T-helper 17 cell (primary cell): ENCODE data around the gene PDHX. TPM values are rescaled to one million over a fixed set of nuclear protein-coding genes. Genes with fewer than 3 reads are reported as not detected.
A peak's percentile ranks its signal among the peaks of the same experiment; 100 is the strongest.
"Not testable (repeated sequence)": the region's sequence is repeated elsewhere in the genome, so short reads cannot be mapped to it uniquely, and the experiment has no call there.

Experiments used
- ATAC-seq: fragments of 150-1000 bp; cut with Tn5 transposase; 2 replicates; pipeline ENCODE4 v1.10.0; 2021; ENCODE audit warnings: mild to moderate bottlenecking, moderate library complexity
- DNase-seq, 3 donors: peaks; one replicate each; pipeline versions ENCODE4 v3.0.0 to v3.0.0-alpha.2; 2020 to 2021
- H3K9me3 ChIP-seq: one replicate; pipeline ENCODE4 v1.7.0; 2013; ENCODE audit warnings: low read length, mild to moderate bottlenecking; ENCODE audit not compliant: control insufficient read depth, poor library complexity, severe bottlenecking
- H3K27ac Mint-ChIP-seq: one replicate; pipeline ENCODE4 v1.8.0; 2022; ENCODE audit warnings: mild to moderate bottlenecking, moderate library complexity, mixed read lengths
- H3K27me3 Mint-ChIP-seq: one replicate; pipeline ENCODE4 v1.8.0; 2022; ENCODE audit warnings: mixed read lengths
- H3K36me3 Mint-ChIP-seq: one replicate; pipeline ENCODE4 v1.8.0; 2022; ENCODE audit warnings: low read depth, mixed read lengths
- H3K4me1 Mint-ChIP-seq: one replicate; pipeline ENCODE4 v1.8.0; 2022; ENCODE audit warnings: mild to moderate bottlenecking, mixed read lengths
- H3K4me3 Mint-ChIP-seq: one replicate; pipeline ENCODE4 v1.8.0; 2022; ENCODE audit warnings: mild to moderate bottlenecking, moderate library complexity, mixed read lengths
- total RNA-seq, 4 donors: library from RNA in 2 of 4; stranded (reverse) in 2 of 4; gene quantifications; one replicate each; pipeline ENCODE4 v1.2.3 and lab custom pipeline; 2022 to 2026

Gene PDHX
- total RNA-seq, 2 donors from 2014 or later: 16.0 to 20.8 TPM

GRCh38 chr11:35011944-35012343 lies 95.5 kb downstream of the PDHX start:
- Mint-ChIP-seq H3K4me3 (peak overlapping the region; percentile 52), H3K4me1 (peaks cover 26% of the 10 kb centered on the region), H3K27me3 (no peaks in the 10 kb centered on the region), H3K27ac (peak overlapping the region; percentile 95), H3K36me3 (no peaks in the 10 kb centered on the region)
- no peaks in the 10 kb centered on the region for H3K9me3 ChIP-seq
- ATAC-seq (peak; percentile 0), DNase-seq (no peak)

GRCh38 chr11:35012467-35013191 lies 96.2 kb downstream of the PDHX start:
- Mint-ChIP-seq H3K4me1 (peaks cover 24% of the 10 kb centered on the region), H3K27me3 (no peaks in the 10 kb centered on the region), H3K36me3 (no peaks in the 10 kb centered on the region), H3K4me3 (peak overlapping the region; percentile 52), H3K27ac (peak overlapping the region; percentile 95)
- ATAC-seq (peak; percentile 76), DNase-seq (peak in 2 of 3 donors; percentile 16 to 23)
- no peaks in the 10 kb centered on the region for H3K9me3 ChIP-seq

DNA sequence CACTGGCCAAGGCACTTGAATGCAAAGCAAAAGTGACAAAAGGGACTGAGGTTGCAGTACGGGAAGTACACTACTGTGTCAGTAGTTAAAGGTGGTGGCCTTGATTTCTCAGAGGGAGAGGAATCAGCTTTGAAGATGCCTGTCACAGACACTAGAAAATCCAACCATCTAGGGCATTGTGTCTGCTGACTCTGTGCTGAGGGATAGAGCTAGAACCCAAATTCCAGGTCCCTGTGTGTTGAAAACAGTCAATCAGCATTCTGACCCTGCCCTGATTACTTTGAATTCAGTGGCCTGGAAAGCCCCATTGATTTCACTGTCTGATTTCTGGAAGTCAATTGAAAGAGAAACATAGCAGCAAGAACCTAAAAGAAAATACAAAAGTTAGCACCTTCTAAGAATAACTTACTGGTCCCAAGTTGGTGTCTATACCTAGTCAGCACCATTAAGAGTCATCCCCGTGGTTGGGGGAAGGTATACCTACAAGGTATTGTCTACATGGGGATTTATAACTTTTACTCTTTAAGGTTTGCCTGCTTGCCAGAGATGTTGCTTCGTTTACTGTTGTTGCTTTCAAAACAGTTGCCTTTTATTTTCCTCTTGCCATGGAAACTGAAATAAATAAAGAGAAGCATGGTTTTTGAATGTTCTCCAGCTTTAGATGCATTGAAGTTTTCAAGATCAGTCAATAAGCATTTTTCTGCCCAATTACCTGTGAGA lies 97.3 kb downstream of the PDHX start:
- peaks cover 22% of the 10 kb centered on the region for H3K4me1 Mint-ChIP-seq
- H3K27ac Mint-ChIP-seq: peak overlapping the region; percentile 95
- no peaks in the 10 kb centered on the region for H3K27me3 Mint-ChIP-seq
- H3K9me3 ChIP-seq: no peaks in the 10 kb centered on the region
- peak overlapping the region; percentile 78 for H3K4me3 Mint-ChIP-seq
- DNase-seq (peak in 2 of 3 donors; percentile 17 to 29), ATAC-seq (peak; percentile 76)
- no peaks in the 10 kb centered on the region for H3K36me3 Mint-ChIP-seq

DNA sequence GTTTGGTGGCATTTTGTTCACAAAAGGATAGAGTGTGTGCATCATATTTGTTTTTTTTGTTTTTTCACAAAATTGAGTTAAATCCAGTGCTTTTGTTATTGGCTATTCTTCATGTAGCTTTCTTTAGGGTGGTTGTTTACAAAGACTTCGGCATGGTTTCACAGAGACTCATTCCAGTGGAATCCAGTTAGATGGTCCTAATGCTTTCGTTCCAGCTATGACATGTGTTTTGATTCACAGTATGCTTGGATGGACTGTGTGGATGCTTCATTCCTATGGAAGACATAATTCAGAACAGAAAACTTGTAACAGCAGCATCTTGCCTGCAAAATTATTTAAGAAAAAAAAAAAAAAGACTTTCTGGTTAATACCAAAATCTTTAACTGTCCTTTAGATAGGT lies 97.9 kb downstream of the PDHX start:
- Mint-ChIP-seq H3K27me3 (no peaks in the 10 kb centered on the region), H3K27ac (peak overlapping the region; percentile 95), H3K36me3 (no peaks in the 10 kb centered on the region), H3K4me3 (peak overlapping the region; percentile 78), H3K4me1 (peaks cover 22% of the 10 kb centered on the region)
- DNase-seq (no peak), ATAC-seq (no peak)
- no peaks in the 10 kb centered on the region for H3K9me3 ChIP-seq

GRCh38 chr11:35015621-35016387 lies 99.4 kb downstream of the PDHX start:
- H3K36me3 Mint-ChIP-seq: no peaks in the 10 kb centered on the region

GRCh38 chr11:35016916-35017315 lies 100.5 kb downstream of the PDHX start:
- no peaks in the 10 kb centered on the region for H3K9me3 ChIP-seq
- Mint-ChIP-seq H3K4me1 (peaks cover 25% of the 10 kb centered on the region), H3K4me3 (no peak overlapping the region), H3K36me3 (no peaks in the 10 kb centered on the region), H3K27ac (no peak overlapping the region), H3K27me3 (no peaks in the 10 kb centered on the region)
- no peak for DNase-seq
- no peak for ATAC-seq

More at GRCh38 chr11:35015621-35016387, 99.4 kb downstream of the PDHX start:
- Mint-ChIP-seq H3K27ac (peak overlapping the region; percentile 95), H3K4me3 (no peak overlapping the region), H3K4me1 (peaks cover 22% of the 10 kb centered on the region), H3K27me3 (no peaks in the 10 kb centered on the region)
- no peaks in the 10 kb centered on the region for H3K9me3 ChIP-seq
- ATAC-seq (no peak), DNase-seq (no peak)

DNA sequence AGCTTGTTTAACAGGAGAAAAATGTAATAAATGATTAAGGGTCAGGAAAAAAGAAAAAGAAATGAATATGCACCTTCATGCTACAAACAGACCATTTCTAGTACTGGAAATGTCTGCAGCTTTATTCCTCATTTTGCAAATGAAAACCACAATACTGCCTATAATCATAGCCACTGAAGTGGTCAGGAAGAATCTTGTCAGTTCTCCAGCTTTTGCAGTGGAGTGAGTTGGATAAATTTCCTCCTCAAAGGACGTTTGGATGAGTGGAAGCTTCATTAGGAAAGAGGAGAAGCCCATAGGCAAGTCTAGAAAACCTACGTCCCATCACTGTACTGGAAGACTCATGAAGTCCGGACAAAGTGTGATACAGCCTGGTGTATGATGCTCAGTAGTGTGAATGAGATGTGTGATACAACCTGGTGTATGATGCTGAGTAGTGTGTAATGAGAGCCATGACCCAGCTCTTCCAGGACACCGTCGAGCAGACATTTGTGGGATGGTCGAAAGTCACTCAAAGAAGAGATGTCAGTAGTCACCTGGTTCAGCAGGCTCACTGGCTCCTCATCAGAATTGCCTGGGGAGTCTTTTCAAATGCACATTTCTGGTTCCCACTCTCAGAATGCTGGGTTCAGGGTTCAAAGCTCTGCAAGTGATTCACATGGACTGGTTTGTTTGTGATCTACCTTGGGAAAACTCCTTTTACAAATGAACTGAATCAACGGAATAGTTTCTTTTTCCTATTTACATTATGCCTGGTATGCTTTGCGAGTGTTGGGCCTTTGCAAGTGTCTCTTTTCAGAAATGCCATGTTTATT lies 101.3 kb downstream of the PDHX start:
- no peak overlapping the region for H3K4me3 Mint-ChIP-seq
- ATAC-seq: no peak
- H3K9me3 ChIP-seq: no peaks in the 10 kb centered on the region
- H3K36me3 Mint-ChIP-seq: no peaks in the 10 kb centered on the region
- no peaks in the 10 kb centered on the region for H3K27me3 Mint-ChIP-seq
- H3K4me1 Mint-ChIP-seq: peaks cover 19% of the 10 kb centered on the region
- no peak for DNase-seq
- H3K27ac Mint-ChIP-seq: peak overlapping the region; percentile 41

DNA sequence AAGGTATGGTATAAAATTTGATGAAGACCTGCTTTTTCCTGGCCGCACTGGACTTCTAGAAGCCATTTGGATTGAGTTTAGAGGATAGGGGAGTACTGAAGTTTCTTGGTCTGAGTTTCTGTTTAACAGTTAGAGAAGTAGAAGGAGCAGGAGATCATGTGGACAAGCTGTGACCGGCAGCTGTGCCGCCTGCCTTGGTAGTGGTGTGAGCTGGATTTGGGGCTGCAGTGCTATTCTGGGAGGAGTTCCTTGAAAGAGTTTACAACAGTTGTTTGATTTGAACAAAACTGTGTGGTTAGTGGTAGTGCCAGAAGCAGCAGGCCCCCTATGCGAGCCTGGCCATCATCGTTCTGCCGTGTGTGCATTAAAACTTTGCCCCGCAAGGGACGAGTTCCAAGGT lies 105.2 kb downstream of the PDHX start:
- H3K4me1 Mint-ChIP-seq: peaks cover 3% of the 10 kb centered on the region
- no peak for DNase-seq
- H3K27me3 Mint-ChIP-seq: no peaks in the 10 kb centered on the region
- no peak for ATAC-seq
- H3K27ac Mint-ChIP-seq: no peak overlapping the region
- no peak overlapping the region for H3K4me3 Mint-ChIP-seq
- no peaks in the 10 kb centered on the region for H3K9me3 ChIP-seq
- H3K36me3 Mint-ChIP-seq: peaks cover 2% of the 10 kb centered on the region

DNA sequence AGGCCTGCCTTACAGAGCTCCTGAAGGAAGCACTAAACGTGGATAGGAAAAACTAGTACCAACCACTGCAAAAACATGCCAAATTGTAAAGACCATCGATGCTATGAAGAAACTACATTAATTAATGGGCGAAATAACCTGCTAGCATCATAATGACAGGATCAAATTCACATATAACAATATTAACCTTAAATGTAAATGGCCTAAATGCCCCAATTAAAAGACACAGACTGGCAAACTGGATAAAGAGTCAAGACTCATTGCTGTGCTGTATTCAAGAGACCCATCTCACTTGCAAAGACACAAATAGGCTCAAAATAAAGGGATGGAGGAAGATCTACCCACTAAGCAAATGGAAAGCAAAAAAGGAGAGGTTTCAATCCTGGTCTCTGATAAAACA lies 107.5 kb downstream of the PDHX start:
- H3K27ac Mint-ChIP-seq, H3K4me1 Mint-ChIP-seq, DNase-seq: not testable (repeated sequence)

DNA sequence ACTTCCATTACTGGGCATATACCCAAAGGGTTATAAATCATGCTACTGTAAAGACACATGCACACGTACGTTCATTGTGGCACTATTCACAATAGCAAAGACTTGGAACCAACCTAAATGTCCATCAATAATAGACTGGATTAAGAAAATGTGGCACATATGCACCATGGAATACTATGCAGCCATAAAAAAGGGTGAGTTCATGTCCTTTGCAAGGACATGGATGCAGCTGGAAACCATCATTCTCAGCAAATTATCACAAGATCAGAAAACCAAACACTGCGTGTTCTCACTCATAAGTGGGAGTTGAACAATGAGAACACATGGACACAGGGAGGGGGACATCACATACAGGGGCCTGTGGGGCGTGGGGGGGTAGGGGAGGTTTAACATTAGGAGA lies 111.6 kb downstream of the PDHX start:
- H3K9me3 ChIP-seq, H3K4me3 Mint-ChIP-seq, ATAC-seq, DNase-seq, H3K27ac Mint-ChIP-seq, H3K27me3 Mint-ChIP-seq, H3K36me3 Mint-ChIP-seq: not testable (repeated sequence)
- peaks cover 19% of the 10 kb centered on the region for H3K4me1 Mint-ChIP-seq

More for the DNA sequence above, 107.5 kb downstream of the PDHX start:
- not testable (repeated sequence) for ATAC-seq, H3K4me3 Mint-ChIP-seq, H3K9me3 ChIP-seq, H3K27me3 Mint-ChIP-seq, H3K36me3 Mint-ChIP-seq

- Mint-ChIP-seq H3K27ac (peak overlapping the region; percentile 91), H3K36me3 (peaks cover 5% of the 10 kb centered on the region), H3K27me3 (no peaks in the 10 kb centered on the region), H3K4me3 (peak overlapping the region; percentile 74), H3K4me1 (peaks cover 27% of the 10 kb centered on the region)
- DNase-seq: no peak
- H3K9me3 ChIP-seq: no peaks in the 10 kb centered on the region
- ATAC-seq: peak; percentile 65
Measured at GRCh38 chr11:35029979-35030682, 113.7 kb downstream of the PDHX start.

DNA sequence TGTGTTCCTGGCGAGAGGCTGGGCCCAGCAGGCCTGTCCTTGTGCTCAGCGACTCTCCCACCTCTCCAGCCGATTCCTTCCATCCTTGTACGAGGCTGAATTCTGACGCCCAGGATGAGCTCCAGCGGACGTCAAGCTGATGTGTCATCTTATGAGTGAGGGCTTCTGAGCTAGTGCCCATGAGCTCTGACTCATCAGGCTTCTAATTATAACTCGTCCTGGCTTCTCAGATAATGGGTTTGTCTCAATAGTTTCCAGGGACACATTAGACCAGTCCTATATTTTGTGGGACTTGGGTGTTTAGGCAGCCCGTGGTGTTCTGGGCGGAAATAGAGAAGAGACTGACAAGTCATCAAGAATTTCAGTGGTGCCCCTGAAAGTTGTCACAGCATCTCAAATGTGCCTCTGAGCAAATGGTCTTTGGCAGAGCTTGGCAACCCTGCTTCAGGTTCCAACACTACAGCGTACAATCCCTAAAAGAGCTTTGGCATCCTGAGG lies 114.3 kb downstream of the PDHX start:
- DNase-seq (peak in 1 of 3 donors; percentile 30), ATAC-seq (peak; percentile 72)
- peak overlapping the region; percentile 74 for H3K4me3 Mint-ChIP-seq

More for the DNA sequence above, 114.3 kb downstream of the PDHX start:
- H3K9me3 ChIP-seq: no peaks in the 10 kb centered on the region
- peak overlapping the region; percentile 91 for H3K27ac Mint-ChIP-seq
- H3K27me3 Mint-ChIP-seq: no peaks in the 10 kb centered on the region
- H3K36me3 Mint-ChIP-seq: peaks cover 5% of the 10 kb centered on the region
- peaks cover 33% of the 10 kb centered on the region for H3K4me1 Mint-ChIP-seq
